GM19397 (cell line): ENCODE data around the gene RNF223.
"Not testable (repeated sequence)": the region's sequence is repeated elsewhere in the genome, so short reads cannot be mapped to it uniquely, and the experiment has no call there.

Experiments
- ATAC-seq: cut with Tn5 transposase; IDR thresholded peaks from one replicate; pipeline ENCODE4 v1.9.1; 2021; ENCODE audit warnings: mild to moderate bottlenecking, moderate library complexity; ENCODE audit not compliant: unreplicated experiment

Gene RNF223

GRCh38 chr1:1110561-1110971 is 36.5 kb upstream of the RNF223 start:
- no peak for ATAC-seq

- ATAC-seq: no peak
Observed at GRCh38 chr1:1109743-1110142, 35.6 kb upstream of the RNF223 start.

GRCh38 chr1:1106510-1107221 is 32.6 kb upstream of the RNF223 start:
- no peak for ATAC-seq

- ATAC-seq: not testable (repeated sequence)
Observed at GRCh38 chr1:1104152-1104551, 30.0 kb upstream of the RNF223 start.

GRCh38 chr1:1101503-1101902 is 27.4 kb upstream of the RNF223 start:
- no peak for ATAC-seq

GRCh38 chr1:1100296-1100695 is 26.2 kb upstream of the RNF223 start:
- ATAC-seq: no peak

- no peak for ATAC-seq
Observed at GRCh38 chr1:1099506-1100183, 25.5 kb upstream of the RNF223 start.

- ATAC-seq: no peak
Observed at GRCh38 chr1:1098681-1099421, 24.7 kb upstream of the RNF223 start.

GRCh38 chr1:1096136-1096535 is 22.0 kb upstream of the RNF223 start:
- not testable (repeated sequence) for ATAC-seq

- ATAC-seq: no peak
Observed at GRCh38 chr1:1094981-1095380, 20.9 kb upstream of the RNF223 start.

GRCh38 chr1:1093610-1093943 is 19.5 kb upstream of the RNF223 start:
- no peak for ATAC-seq

GRCh38 chr1:1092894-1093609 is 18.9 kb upstream of the RNF223 start:
- no peak for ATAC-seq

GRCh38 chr1:1092149-1092855 is 18.2 kb upstream of the RNF223 start:
- no peak for ATAC-seq

- no peak for ATAC-seq
Observed at GRCh38 chr1:1091344-1092148, 17.4 kb upstream of the RNF223 start.

- ATAC-seq: no peak
Observed at GRCh38 chr1:1090424-1091343, 16.6 kb upstream of the RNF223 start.

GRCh38 chr1:1089731-1090423 is 15.8 kb upstream of the RNF223 start:
- no peak for ATAC-seq

GRCh38 chr1:1088801-1089680 is 14.9 kb upstream of the RNF223 start:
- ATAC-seq: no peak
